ENCODE results near the gene CDK5RAP1. TPM values are rescaled to one million over a fixed set of nuclear protein-coding genes. Genes with fewer than 3 reads are reported as not detected.

The CDK5RAP1 gene
- total RNA-seq, 1 experiment from 2014 or later = 56.3 TPM

DNA sequence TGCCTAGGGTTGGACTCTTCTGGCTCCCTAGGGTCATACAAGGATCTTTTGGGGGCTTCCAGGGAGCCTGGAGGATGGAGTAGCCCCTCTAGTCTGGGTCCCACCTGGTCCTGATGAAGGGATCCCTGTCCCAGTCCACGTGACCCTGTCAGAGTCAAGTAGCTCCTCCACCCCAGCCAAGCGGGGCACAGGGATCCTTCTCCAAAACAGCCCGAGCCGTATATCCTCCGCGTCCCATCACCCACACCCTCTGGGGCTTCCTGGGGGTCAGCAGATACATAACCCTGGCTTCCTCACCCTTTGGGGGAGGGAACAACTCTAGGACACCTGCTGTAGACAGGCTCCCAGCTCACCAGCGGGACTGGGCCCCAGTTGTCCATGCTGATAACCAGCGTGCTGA, 90.3 kb downstream of the CDK5RAP1 start (continued):
- TF ChIP-seq, protein P1, sequence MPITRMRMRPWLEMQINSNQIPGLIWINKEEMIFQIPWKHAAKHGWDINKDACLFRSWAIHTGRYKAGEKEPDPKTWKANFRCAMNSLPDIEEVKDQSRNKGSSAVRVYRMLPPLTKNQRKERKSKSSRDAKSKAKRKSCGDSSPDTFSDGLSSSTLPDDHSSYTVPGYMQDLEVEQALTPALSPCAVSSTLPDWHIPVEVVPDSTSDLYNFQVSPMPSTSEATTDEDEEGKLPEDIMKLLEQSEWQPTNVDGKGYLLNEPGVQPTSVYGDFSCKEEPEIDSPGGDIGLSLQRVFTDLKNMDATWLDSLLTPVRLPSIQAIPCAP (CRISPR knock-in tag; IDR thresholded peaks at IDR 0.05) = no peak
- TF ChIP-seq, protein P2, sequence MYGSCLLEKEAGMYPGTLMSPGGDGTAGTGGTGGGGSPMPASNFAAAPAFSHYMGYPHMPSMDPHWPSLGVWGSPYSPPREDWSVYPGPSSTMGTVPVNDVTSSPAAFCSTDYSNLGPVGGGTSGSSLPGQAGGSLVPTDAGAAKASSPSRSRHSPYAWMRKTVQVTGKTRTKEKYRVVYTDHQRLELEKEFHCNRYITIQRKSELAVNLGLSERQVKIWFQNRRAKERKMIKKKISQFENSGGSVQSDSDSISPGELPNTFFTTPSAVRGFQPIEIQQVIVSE (CRISPR knock-in tag; IDR thresholded peaks at IDR 0.05; ENCODE audit: borderline replicate concordance) = no peak
- TF ChIP-seq, protein P3, sequence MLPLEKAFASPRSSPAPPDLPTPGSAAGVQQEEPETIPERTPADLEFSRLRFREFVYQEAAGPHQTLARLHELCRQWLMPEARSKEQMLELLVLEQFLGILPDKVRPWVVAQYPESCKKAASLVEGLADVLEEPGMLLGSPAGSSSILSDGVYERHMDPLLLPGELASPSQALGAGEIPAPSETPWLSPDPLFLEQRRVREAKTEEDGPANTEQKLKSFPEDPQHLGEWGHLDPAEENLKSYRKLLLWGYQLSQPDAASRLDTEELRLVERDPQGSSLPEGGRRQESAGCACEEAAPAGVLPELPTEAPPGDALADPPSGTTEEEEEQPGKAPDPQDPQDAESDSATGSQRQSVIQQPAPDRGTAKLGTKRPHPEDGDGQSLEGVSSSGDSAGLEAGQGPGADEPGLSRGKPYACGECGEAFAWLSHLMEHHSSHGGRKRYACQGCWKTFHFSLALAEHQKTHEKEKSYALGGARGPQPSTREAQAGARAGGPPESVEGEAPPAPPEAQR (CRISPR knock-in tag; IDR thresholded peaks at IDR 0.05) = no peak
- TF ChIP-seq FOXJ3 (CRISPR knock-in tag; IDR thresholded peaks at IDR 0.05; ENCODE audit: borderline replicate concordance) = no peak
- no peak for TF ChIP-seq CREM (CRISPR knock-in tag; IDR thresholded peaks at IDR 0.05)
- no peak for TF ChIP-seq ZNF416 (CRISPR knock-in tag; IDR thresholded peaks at IDR 0.05)
- TF ChIP-seq, protein P4, sequence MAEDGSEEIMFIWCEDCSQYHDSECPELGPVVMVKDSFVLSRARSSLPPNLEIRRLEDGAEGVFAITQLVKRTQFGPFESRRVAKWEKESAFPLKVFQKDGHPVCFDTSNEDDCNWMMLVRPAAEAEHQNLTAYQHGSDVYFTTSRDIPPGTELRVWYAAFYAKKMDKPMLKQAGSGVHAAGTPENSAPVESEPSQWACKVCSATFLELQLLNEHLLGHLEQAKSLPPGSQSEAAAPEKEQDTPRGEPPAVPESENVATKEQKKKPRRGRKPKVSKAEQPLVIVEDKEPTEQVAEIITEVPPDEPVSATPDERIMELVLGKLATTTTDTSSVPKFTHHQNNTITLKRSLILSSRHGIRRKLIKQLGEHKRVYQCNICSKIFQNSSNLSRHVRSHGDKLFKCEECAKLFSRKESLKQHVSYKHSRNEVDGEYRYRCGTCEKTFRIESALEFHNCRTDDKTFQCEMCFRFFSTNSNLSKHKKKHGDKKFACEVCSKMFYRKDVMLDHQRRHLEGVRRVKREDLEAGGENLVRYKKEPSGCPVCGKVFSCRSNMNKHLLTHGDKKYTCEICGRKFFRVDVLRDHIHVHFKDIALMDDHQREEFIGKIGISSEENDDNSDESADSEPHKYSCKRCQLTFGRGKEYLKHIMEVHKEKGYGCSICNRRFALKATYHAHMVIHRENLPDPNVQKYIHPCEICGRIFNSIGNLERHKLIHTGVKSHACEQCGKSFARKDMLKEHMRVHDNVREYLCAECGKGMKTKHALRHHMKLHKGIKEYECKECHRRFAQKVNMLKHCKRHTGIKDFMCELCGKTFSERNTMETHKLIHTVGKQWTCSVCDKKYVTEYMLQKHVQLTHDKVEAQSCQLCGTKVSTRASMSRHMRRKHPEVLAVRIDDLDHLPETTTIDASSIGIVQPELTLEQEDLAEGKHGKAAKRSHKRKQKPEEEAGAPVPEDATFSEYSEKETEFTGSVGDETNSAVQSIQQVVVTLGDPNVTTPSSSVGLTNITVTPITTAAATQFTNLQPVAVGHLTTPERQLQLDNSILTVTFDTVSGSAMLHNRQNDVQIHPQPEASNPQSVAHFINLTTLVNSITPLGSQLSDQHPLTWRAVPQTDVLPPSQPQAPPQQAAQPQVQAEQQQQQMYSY (CRISPR knock-in tag; IDR thresholded peaks at IDR 0.05) = no peak
- TF ChIP-seq, protein P5, sequence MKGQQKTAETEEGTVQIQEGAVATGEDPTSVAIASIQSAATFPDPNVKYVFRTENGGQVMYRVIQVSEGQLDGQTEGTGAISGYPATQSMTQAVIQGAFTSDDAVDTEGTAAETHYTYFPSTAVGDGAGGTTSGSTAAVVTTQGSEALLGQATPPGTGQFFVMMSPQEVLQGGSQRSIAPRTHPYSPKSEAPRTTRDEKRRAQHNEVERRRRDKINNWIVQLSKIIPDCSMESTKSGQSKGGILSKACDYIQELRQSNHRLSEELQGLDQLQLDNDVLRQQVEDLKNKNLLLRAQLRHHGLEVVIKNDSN (CRISPR knock-in tag; IDR thresholded peaks at IDR 0.05) = no peak
- TF ChIP-seq ZNF396 (CRISPR knock-in tag; IDR thresholded peaks at IDR 0.05; ENCODE audit: borderline replicate concordance) = no peak

DNA sequence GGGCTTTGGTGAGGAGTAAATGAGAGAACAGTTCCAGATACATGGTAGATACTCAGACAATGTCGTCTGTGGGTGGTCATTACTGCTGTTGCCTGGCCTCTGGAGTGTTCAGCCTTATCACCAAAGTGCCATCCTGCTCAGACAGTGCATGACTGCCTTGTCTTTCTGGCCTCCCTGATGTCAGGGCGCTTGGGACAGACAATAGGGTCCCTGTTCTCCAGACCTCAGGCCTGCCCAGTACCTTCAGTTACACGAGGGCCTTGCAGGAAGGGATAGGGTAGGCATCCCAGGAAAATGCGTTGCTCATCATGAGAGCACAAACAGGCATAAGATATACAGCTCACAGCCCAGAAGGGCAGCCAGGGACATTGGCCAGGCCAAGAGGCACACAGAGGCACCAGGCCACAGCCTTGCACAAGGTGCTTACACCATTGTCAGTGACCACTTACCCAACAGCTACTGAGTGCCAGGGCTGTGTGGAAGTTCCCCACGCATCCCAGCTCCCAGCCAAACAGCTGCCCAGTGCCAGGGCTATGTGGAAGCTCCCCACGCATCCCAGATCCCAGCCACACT, 90.9 kb downstream of the CDK5RAP1 start:
- H3K27ac Mint-ChIP-seq = no peak overlapping the region
- POLR2A ChIA-PET = no interaction called here
- no peak for ATAC-seq
- no peak overlapping the region for H3K4me3 Mint-ChIP-seq
- H3K36me3 Mint-ChIP-seq = no peaks in the 10 kb centered on the region
- no peaks in the 10 kb centered on the region for H3K4me1 Mint-ChIP-seq
- DNase-seq (ENCODE audit: low spot score) = no peak
- TF ChIP-seq TCF7 (CRISPR knock-in tag; IDR thresholded peaks at IDR 0.05; ENCODE audit: low read depth) (no peak), ETV6 (CRISPR knock-in tag; IDR thresholded peaks at IDR 0.05) (no peak), FOXK1 (CRISPR knock-in tag; IDR thresholded peaks at IDR 0.05) (no peak), ATF1 (CRISPR knock-in tag; IDR thresholded peaks at IDR 0.05) (no peak), TEAD1 (CRISPR knock-in tag; IDR thresholded peaks at IDR 0.05) (no peak), NR3C1 (CRISPR knock-in tag; conservative IDR thresholded peaks at IDR 0.05; ENCODE audit: low read depth) (no peak), ELF4 (CRISPR knock-in tag; IDR thresholded peaks at IDR 0.05; ENCODE audit: low read depth) (no peak)
- TF ChIP-seq, protein P6, sequence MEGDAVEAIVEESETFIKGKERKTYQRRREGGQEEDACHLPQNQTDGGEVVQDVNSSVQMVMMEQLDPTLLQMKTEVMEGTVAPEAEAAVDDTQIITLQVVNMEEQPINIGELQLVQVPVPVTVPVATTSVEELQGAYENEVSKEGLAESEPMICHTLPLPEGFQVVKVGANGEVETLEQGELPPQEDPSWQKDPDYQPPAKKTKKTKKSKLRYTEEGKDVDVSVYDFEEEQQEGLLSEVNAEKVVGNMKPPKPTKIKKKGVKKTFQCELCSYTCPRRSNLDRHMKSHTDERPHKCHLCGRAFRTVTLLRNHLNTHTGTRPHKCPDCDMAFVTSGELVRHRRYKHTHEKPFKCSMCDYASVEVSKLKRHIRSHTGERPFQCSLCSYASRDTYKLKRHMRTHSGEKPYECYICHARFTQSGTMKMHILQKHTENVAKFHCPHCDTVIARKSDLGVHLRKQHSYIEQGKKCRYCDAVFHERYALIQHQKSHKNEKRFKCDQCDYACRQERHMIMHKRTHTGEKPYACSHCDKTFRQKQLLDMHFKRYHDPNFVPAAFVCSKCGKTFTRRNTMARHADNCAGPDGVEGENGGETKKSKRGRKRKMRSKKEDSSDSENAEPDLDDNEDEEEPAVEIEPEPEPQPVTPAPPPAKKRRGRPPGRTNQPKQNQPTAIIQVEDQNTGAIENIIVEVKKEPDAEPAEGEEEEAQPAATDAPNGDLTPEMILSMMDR (IDR thresholded peaks at IDR 0.05) = no peak
- peaks cover 4% of the 10 kb centered on the region for H3K9me3 Mint-ChIP-seq
- H3K27me3 Mint-ChIP-seq (ENCODE audit: low read depth) = no peaks in the 10 kb centered on the region; the same call in 1 of the 2 replicates
- CTCF ChIA-PET = interaction anchor here (0.7 to 2.5 kb wide), 3 partner anchors 9 to 205 kb away, joined by 3 to 9 read pairs (median 5); no protein-coding TSS in a partner anchor

All from WTC11 (cell line).